ENCODE results near the gene MMP20.

Gene MMP20

DNA sequence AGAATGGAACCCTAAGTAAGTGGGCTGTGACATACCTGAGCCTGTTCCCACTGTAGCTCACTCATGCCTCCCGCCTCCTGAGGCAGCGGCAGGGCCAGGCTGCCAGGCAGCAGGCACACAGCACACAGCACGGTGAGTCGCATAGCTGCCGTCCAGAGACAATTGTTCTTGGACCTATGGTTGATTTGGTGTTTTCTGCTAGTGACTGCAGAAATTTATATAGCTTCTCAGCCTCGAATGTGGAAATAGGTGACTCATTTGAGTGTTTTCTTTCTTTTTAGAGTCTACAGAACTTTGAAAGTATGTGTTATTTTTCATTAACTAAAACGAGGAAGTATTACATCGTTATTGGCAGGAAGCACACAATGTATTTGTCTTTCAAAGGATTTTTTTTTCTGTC lies 94.6 kb downstream of the MMP20 start, which contains the start of gene MMP7:
TSS of gene MMP7 (minus strand) at position 190 of the 400 bp plus-strand sequence. CDS start at position 143, 47 bp downstream.
- DNase-seq (ENCODE audit: low spot score) = no peak
- TF ChIP-seq, protein P1, sequence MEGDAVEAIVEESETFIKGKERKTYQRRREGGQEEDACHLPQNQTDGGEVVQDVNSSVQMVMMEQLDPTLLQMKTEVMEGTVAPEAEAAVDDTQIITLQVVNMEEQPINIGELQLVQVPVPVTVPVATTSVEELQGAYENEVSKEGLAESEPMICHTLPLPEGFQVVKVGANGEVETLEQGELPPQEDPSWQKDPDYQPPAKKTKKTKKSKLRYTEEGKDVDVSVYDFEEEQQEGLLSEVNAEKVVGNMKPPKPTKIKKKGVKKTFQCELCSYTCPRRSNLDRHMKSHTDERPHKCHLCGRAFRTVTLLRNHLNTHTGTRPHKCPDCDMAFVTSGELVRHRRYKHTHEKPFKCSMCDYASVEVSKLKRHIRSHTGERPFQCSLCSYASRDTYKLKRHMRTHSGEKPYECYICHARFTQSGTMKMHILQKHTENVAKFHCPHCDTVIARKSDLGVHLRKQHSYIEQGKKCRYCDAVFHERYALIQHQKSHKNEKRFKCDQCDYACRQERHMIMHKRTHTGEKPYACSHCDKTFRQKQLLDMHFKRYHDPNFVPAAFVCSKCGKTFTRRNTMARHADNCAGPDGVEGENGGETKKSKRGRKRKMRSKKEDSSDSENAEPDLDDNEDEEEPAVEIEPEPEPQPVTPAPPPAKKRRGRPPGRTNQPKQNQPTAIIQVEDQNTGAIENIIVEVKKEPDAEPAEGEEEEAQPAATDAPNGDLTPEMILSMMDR (IDR thresholded peaks at IDR 0.05; ENCODE audit: extremely low read depth, missing control alignments) = no peak

DNA sequence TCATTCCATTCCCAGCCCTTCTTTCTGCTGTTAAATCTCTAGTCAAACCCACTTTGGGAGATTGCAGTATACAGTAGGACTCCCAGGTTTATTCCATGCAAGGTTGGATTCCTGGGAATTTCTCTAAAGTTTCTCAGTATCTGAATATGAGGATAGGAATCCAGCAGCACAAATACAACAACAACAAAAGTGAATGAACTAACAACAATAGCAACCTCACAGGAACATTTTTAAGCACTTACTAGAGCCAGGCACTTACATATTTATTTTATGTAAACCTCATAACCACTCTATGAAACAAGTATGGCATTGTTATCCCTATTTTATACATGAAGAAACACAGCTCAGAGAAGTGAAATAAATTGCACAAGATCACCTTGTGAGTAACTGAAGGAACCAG lies 96.5 kb downstream of the MMP20 start:
- no peak for DNase-seq (ENCODE audit: low spot score)
- TF ChIP-seq, protein P1 (IDR thresholded peaks at IDR 0.05; ENCODE audit: extremely low read depth, missing control alignments) = no peak

DNA sequence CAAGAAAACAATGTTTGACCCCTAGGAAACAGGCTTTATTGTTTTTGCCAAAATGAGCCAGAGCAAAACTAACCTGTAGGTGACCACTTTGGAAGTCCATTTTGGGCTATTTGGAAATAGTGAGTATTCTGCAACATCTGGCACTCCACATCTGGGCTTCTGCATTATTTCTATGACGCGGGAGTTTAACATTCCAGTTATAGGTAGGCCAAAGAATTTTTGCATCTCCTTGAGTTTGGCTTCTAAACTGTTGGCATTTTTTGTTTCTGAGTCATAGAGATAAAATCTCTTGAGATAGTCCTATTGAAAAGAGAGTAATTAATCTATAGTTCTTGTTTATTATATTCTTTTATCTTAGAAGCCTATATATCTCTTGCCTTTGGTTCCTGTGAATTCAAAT lies 97.4 kb downstream of the MMP20 start:
- TF ChIP-seq, protein P1 (IDR thresholded peaks at IDR 0.05; ENCODE audit: extremely low read depth, missing control alignments) = no peak
- DNase-seq (ENCODE audit: low spot score) = no peak

DNA sequence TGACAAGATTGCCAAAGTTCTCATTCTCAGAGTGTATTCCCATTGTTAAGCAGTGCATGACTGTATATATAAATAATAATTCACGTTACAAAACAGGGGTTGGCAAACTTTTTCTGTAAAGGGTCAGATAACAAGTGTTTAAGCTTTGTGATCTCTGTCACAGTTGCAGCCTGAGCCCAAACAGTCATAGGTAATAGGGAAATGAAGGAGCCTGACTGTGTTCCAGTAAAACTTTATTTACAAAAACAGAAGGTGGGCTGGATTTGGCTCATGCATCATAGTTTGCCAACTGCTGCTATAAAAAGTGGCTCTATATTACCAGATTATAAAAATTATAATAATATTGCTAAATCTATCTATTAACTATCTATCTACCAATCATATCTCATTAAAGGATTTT lies 98.1 kb downstream of the MMP20 start:
- DNase-seq (ENCODE audit: low spot score) = no peak
- TF ChIP-seq, protein P1 (IDR thresholded peaks at IDR 0.05; ENCODE audit: extremely low read depth, missing control alignments) = no peak

Data from GM20000 (cell line).